Prostate gland (tissue), 2 donors: ENCODE results near the gene CHI3L2. TPM values are rescaled to one million over a fixed set of nuclear protein-coding genes. Genes with fewer than 3 reads are reported as not detected.

ENCODE experiments used
- DNase-seq: peaks from one replicate; pipeline ENCODE4 v3.0.0-alpha.2; 2019; ENCODE audit warnings: low spot score
- H3K27ac ChIP-seq, 2 donors: fragments of 200-600 bp; sonication (generic); 2 replicates each; pipeline ENCODE4 v1.5.1; 2017 to 2019
- H3K27me3 ChIP-seq: fragments of 200-600 bp; sonication (generic); replicated peaks from 2 replicates; pipeline ENCODE4 v1.5.1; 2019; ENCODE audit not compliant: insufficient read depth
- H3K36me3 ChIP-seq, 2 donors: fragments of 200-600 bp; sonication (generic); 1 replicate in 1 of 2; 2 replicates in 1 of 2; pipeline versions ENCODE4 v1.5.1 to v1.8.1; 2017 to 2019
- H3K4me1 ChIP-seq: fragments of 200-600 bp; sonication (generic); replicated peaks from 2 replicates; pipeline ENCODE4 v1.5.1; 2019
- H3K4me3 ChIP-seq, 2 donors: fragments of 200-600 bp; sonication (generic); 2 replicates each; pipeline ENCODE4 v1.5.1; 2017 to 2019
- H3K9me3 ChIP-seq: fragments of 200-600 bp; sonication (generic); 2 replicates; pipeline ENCODE4 v1.5.1; 2017
- POLR2A ChIP-seq: fragments of 450-650 bp; IDR thresholded peaks from one replicate; pipeline ENCODE4 v1.6.1; 2016; ENCODE audit warnings: antibody characterized with exemption, mild to moderate bottlenecking
- POLR2AphosphoS5 ChIP-seq: sonication (generic); formaldehyde crosslinking; IDR thresholded peaks from one replicate; pipeline ENCODE4 v1.6.1; 2017; ENCODE audit warnings: antibody characterized with exemption
- WGBS: methylation state at CpG from one replicate; pipeline ENCODE4 v1.1.5; 2018; 5-methylcytosine and 5-hydroxymethylcytosine counted together
- intact Hi-C: fragments of 100-400 bp; cut with DNase I; formaldehyde crosslinking; loops from one replicate; pipeline ENCODE4 v1.14.2; 2022
- total RNA-seq, 2 donors: library from RNA; depleted of rRNA; stranded (reverse); fragments of >200 nt; gene quantifications; one replicate each; pipeline ENCODE4 v1.1.0, GENCODE V29; 2016
- TF ChIP-seq, protein P1 (sequence below), 4 experiments: fragments of 200-600 bp in 2 of 4; fragments of 450-650 bp in 2 of 4; sonication (generic) in 2 of 4; IDR thresholded peaks; 1 replicate in 3 of 4; 2 replicates in 1 of 4; pipeline ENCODE4 v1.5.1; 2016 to 2019; ENCODE audit warnings: antibody characterized with exemption in 4 of 4, mild to moderate bottlenecking in 2 of 4, moderate library complexity in 2 of 4

Gene CHI3L2
- total RNA-seq, 2 donors from 2014 or later, result 0.82 to 10.6 TPM

DNA sequence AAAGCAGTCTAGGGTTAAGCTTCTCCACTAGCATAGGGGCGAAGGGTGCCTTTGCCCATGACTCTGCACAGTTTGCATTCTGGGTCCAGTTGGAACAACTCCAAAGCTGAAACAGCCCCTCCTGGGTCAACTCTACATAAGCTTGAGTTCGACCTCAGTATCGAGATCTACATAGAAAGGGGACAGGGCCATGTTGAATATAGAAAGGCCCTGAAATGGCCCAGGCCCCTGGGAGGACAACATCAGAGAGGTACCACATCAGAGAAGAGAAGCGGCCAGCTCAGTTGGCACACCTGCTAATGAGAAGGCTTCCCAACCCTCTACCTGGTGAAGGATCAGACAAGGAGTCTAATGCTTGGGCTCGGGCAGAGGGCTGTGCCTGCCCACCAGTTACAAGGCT is 28.7 kb upstream of the CHI3L2 start:
- H3K36me3 ChIP-seq, result no peaks in the 10 kb centered on the region
- no peak overlapping the region for H3K27ac ChIP-seq
- H3K4me1 ChIP-seq, result peaks cover 7% of the 10 kb centered on the region
- no peaks in the 10 kb centered on the region for H3K27me3 ChIP-seq
- 85% methylated on average over 5 of the region's 5 CpGs for WGBS
- DNase-seq, result no peak
- H3K4me3 ChIP-seq, result peak overlapping the region in 1 of 2 donors; percentile 4
- no peaks in the 10 kb centered on the region for H3K9me3 ChIP-seq
- intact Hi-C loops, result no loop called here
- TF ChIP-seq, protein P1, sequence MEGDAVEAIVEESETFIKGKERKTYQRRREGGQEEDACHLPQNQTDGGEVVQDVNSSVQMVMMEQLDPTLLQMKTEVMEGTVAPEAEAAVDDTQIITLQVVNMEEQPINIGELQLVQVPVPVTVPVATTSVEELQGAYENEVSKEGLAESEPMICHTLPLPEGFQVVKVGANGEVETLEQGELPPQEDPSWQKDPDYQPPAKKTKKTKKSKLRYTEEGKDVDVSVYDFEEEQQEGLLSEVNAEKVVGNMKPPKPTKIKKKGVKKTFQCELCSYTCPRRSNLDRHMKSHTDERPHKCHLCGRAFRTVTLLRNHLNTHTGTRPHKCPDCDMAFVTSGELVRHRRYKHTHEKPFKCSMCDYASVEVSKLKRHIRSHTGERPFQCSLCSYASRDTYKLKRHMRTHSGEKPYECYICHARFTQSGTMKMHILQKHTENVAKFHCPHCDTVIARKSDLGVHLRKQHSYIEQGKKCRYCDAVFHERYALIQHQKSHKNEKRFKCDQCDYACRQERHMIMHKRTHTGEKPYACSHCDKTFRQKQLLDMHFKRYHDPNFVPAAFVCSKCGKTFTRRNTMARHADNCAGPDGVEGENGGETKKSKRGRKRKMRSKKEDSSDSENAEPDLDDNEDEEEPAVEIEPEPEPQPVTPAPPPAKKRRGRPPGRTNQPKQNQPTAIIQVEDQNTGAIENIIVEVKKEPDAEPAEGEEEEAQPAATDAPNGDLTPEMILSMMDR (IDR thresholded peaks at IDR 0.05), result no peak
- TF ChIP-seq POLR2AphosphoS5 (no peak), POLR2A (no peak)

DNA sequence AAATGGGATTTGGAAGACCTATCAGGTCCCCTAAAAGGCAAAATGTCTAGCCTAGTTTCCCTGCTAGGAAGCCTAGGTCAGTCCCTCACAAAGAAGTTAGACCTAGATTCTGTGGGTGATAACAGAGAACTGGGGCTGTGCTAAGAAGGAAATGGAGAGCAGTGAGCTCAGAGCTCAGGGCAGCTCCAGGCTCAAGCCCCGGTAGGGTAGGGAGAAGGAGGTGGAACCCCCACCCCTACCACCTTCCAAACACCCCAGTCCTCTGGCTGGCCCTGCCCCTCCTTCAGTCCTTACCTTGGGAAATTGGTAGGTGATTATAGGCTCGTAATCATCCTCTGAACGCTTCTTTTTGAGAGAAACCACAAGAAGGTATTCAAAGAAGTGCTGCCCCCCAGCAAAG is 28.2 kb upstream of the CHI3L2 start:
- 73% methylated on average over 3 of the region's 3 CpGs for WGBS
- intact Hi-C loops, result no loop called here

GRCh38 chr1:111199881-111200801 is 27.4 kb upstream of the CHI3L2 start, which contains the start of gene DENND2D:
Gene DENND2D, minus strand, starts transcription at chr1:111200646. Its CDS starts 187 bp downstream, at chr1:111200459.
- H3K4me3 ChIP-seq, result peak within 1 kb of the TSS in 1 of 2 donors; percentile 3
- H3K27ac ChIP-seq, result peak within 1 kb of the TSS in 1 of 2 donors; percentile 11
- DNase-seq, result no peak
- intact Hi-C loops, result no loop called here
- H3K9me3 ChIP-seq, result no peaks in the 10 kb centered on the region
- TF ChIP-seq, protein P1 (IDR thresholded peaks at IDR 0.05), result no peak
- TF ChIP-seq POLR2A (no peak), POLR2AphosphoS5 (no peak)
- H3K36me3 ChIP-seq, result no peaks in the 10 kb centered on the region
- H3K4me1 ChIP-seq, result peaks cover 7% of the 10 kb centered on the region
- WGBS, result 81% methylated on average over 17 of the region's 17 CpGs
- no peaks in the 10 kb centered on the region for H3K27me3 ChIP-seq

More for the DNA sequence above, 28.2 kb upstream of the CHI3L2 start:
- no peak overlapping the region for H3K27ac ChIP-seq
- H3K4me1 ChIP-seq, result peaks cover 7% of the 10 kb centered on the region
- peak overlapping the region in 1 of 2 donors; percentile 4 for H3K4me3 ChIP-seq
- no peaks in the 10 kb centered on the region for H3K27me3 ChIP-seq
- DNase-seq, result no peak
- H3K9me3 ChIP-seq, result no peaks in the 10 kb centered on the region
- TF ChIP-seq POLR2AphosphoS5 (no peak), POLR2A (no peak)
- TF ChIP-seq, protein P1 (IDR thresholded peaks at IDR 0.05), result no peak
- no peaks in the 10 kb centered on the region for H3K36me3 ChIP-seq

GRCh38 chr1:111200802-111201161 is 26.7 kb upstream of the CHI3L2 start:
- 85% methylated on average over 3 of the region's 3 CpGs for WGBS
- Histone ChIP-seq H3K4me3 (no peak overlapping the region), H3K27ac (no peak overlapping the region), H3K36me3 (no peaks in the 10 kb centered on the region), H3K9me3 (no peaks in the 10 kb centered on the region), H3K27me3 (no peaks in the 10 kb centered on the region), H3K4me1 (peaks cover 7% of the 10 kb centered on the region)
- no peak for DNase-seq
- TF ChIP-seq POLR2A (no peak), POLR2AphosphoS5 (no peak)
- TF ChIP-seq, protein P1 (IDR thresholded peaks at IDR 0.05), result no peak
- intact Hi-C loops, result no loop called here
